ENCODE data around the gene OSBP2. TPM values are rescaled to one million over a fixed set of nuclear protein-coding genes. Genes with fewer than 3 reads are reported as not detected.

Gene OSBP2
- total and polyA plus RNA-seq, 2 of the 13 experiments (the other 11 are each of a cell fraction or from before 2014, with no cell fraction given), result 5.0 to 7.7 TPM

DNA sequence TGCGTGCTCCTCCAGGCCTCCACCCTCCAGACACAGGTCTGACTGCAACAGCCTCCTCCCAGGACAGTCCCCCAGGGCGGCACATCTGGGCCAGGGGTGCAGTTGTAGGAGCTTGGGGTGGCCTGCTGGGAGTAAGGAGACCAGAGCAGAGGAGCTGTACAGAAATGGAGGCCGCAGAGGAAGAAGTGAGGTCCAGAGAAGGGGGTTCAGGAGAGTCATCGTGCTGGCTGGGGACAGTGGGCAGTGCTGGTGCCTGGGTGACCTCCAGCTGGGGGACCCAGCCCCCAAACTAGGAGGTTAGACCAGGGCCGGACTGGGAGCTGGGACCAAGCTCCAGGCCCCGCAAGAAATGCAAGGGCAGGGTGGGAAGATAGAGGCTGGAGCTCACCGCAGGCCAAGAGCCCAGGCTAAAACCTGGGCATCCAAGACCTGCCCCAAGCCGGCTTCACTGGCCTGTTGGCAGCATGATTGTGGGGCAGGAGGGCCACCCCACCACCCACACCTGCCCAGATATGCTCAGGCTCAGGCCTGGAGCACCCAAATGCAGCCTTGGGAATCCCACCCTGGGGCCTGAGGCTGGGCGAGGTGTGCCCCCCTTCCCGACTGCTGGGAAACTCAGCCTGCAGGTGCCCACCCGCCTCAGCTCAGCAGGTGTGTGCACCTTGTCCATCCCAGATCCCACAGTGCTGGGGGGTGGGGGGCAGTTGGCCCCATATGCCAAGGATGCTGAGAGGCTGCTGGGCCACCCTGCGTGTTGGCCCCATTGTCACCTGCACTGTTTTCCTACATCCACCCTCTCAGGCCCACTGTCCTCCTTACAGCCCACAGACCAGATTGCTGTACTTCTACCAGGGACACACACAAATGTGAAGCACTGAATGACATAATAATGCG is 177.0 kb downstream of the OSBP2 start:
- Histone ChIP-seq H3K9me3 (ENCODE audit: low read length) (no peaks in the 10 kb centered on the region), H3K36me3 (replicated peaks in 1 of 2; ENCODE audit: control insufficient read depth in 1 of 2, insufficient read depth in 2 of 2, low read length in 2 of 2) (no peaks in the 10 kb centered on the region), H3K9ac (ENCODE audit: insufficient read depth, low read depth, low read length) (no peak overlapping the region), H3K27me3 (ENCODE audit: control insufficient read depth in 1 of 2, insufficient read depth in 2 of 2, low read length in 2 of 2) (peaks cover 5 to 30% of the 10 kb centered on the region in 2 experiments; a peak in 3 of 5 replicates), H3K27ac (ENCODE audit: extremely low read length, insufficient read depth, low read length) (no peak overlapping the region), H2AFZ (ENCODE audit: low read length) (no peak overlapping the region), H4K20me1 (ENCODE audit: insufficient read depth, low read length) (no peaks in the 10 kb centered on the region), H3K4me2 (ENCODE audit: low read depth, low read length) (no peak overlapping the region), H3K4me3 (replicated peaks in 1 of 3; ENCODE audit: insufficient read depth in 1 of 3, low read depth in 2 of 3, low read length in 3 of 3) (no peak overlapping the region), H3K79me2 (ENCODE audit: insufficient read depth, low read length) (no peaks in the 10 kb centered on the region), H3K4me1 (ENCODE audit: insufficient read depth, low read length) (peaks cover 3% of the 10 kb centered on the region)
- FAIRE-seq, result no peak
- intact Hi-C loops (cut with micrococcal nuclease; ENCODE audit: unreplicated experiment) (no loop called here), in situ Hi-C loops (cut with HindIII; ENCODE audit: extremely low pct_ligation_motif_present, low pct_unique_long_range_greater_than_20kb) (no loop called here)
- CTCF ChIA-PET (ENCODE audit: low intra/inter-chr PET ratio, low total read pairs), result no interaction called here
- WGBS (ENCODE audit: low lambda C conversion rate), result 33% methylated on average over 10 of the region's 13 CpGs
- DNase-seq (ENCODE audit: low spot score), result no peak
- TF ChIP-seq FOXK2 (IDR thresholded peaks at IDR 0.05) (no peak), NR2C2 (CRISPR knock-in tag; IDR thresholded peaks at IDR 0.05; ENCODE audit: borderline replicate concordance) (no peak), AHR (CRISPR knock-in tag; IDR thresholded peaks at IDR 0.05) (no peak), ISX (CRISPR knock-in tag; conservative IDR thresholded peaks at IDR 0.05) (no peak), TBP (CRISPR knock-in tag; IDR thresholded peaks at IDR 0.05) (no peak), HDAC2 (CRISPR knock-in tag; IDR thresholded peaks at IDR 0.05) (no peak), ELK4 (CRISPR knock-in tag; IDR thresholded peaks at IDR 0.05; ENCODE audit: borderline replicate concordance) (no peak), ZNF740 (CRISPR knock-in tag; IDR thresholded peaks at IDR 0.05) (no peak), KDM5A (IDR thresholded peaks at IDR 0.05; ENCODE audit: borderline replicate concordance, low read length) (no peak), CC2D1A (CRISPR knock-in tag; IDR thresholded peaks at IDR 0.05) (no peak), RBFOX2 (IDR thresholded peaks at IDR 0.05; ENCODE audit: low read depth, low read length) (no peak), ELF1 (CRISPR knock-in tag; IDR thresholded peaks at IDR 0.05) (no peak)
- TF ChIP-seq, protein P1, sequence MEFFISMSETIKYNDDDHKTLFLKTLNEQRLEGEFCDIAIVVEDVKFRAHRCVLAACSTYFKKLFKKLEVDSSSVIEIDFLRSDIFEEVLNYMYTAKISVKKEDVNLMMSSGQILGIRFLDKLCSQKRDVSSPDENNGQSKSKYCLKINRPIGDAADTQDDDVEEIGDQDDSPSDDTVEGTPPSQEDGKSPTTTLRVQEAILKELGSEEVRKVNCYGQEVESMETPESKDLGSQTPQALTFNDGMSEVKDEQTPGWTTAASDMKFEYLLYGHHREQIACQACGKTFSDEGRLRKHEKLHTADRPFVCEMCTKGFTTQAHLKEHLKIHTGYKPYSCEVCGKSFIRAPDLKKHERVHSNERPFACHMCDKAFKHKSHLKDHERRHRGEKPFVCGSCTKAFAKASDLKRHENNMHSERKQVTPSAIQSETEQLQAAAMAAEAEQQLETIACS (CRISPR knock-in tag; IDR thresholded peaks at IDR 0.05), result no peak
- BruUV-seq (replicated peaks), result no TSS peak
- ATAC-seq, result no peak
- POLR2A ChIA-PET, result no interaction called here
